H9 (cell line): ENCODE data around the gene FAM13A. TPM values are rescaled to one million over a fixed set of nuclear protein-coding genes. Genes with fewer than 3 reads are reported as not detected.
A peak's percentile ranks its signal among the peaks of the same experiment; 100 is the strongest.

Experiments used
- DNase-seq: peaks from one replicate; pipeline ENCODE4 v3.0.0-alpha.2; 2017
- H2AFZ ChIP-seq: one replicate; pipeline ENCODE4 v1.6.1; 2013; ENCODE audit warnings: mild to moderate bottlenecking, low read length, control low read depth, moderate library complexity
- H2AK5ac ChIP-seq: 2 replicates; pipeline ENCODE4 v1.6.1; 2013; ENCODE audit warnings: low read length, control low read depth, mixed read lengths; ENCODE audit not compliant: insufficient read length
- H2BK120ac ChIP-seq: one replicate; pipeline ENCODE4 v1.6.1; 2013; ENCODE audit warnings: low read depth, mild to moderate bottlenecking, low read length, control low read depth, inconsistent platforms; ENCODE audit not compliant: poor library complexity, severe bottlenecking
- H2BK12ac ChIP-seq: 2 replicates; pipeline ENCODE4 v1.6.1; 2013; ENCODE audit warnings: low read length, control low read depth, mixed read lengths, low read depth; ENCODE audit not compliant: insufficient read length
- H2BK15ac ChIP-seq: 2 replicates; pipeline ENCODE4 v1.6.1; 2013; ENCODE audit warnings: low read depth, low read length, control low read depth
- H2BK20ac ChIP-seq: one replicate; pipeline ENCODE4 v1.6.1; 2013; ENCODE audit warnings: low read depth, mild to moderate bottlenecking, low read length, control low read depth, inconsistent platforms; ENCODE audit not compliant: poor library complexity, severe bottlenecking
- H2BK5ac ChIP-seq: 2 replicates; pipeline ENCODE4 v1.6.1; 2013; ENCODE audit warnings: low read length, control low read depth, mixed read lengths; ENCODE audit not compliant: insufficient read length
- H3K14ac ChIP-seq: 2 replicates; pipeline ENCODE4 v1.6.1; 2013; ENCODE audit warnings: low read length, control low read depth; ENCODE audit not compliant: insufficient read depth
- H3K18ac ChIP-seq: 2 replicates; pipeline ENCODE4 v1.6.1; 2013; ENCODE audit warnings: low read depth, mild to moderate bottlenecking, mixed read lengths, low read length, control low read depth; ENCODE audit not compliant: insufficient read length
- H3K23ac ChIP-seq: 2 replicates; pipeline ENCODE4 v1.6.1; 2013; ENCODE audit warnings: low read length, control low read depth, mixed read lengths, low read depth; ENCODE audit not compliant: insufficient read length
- H3K23me2 ChIP-seq: 2 replicates; pipeline ENCODE4 v1.6.1; 2013; ENCODE audit warnings: low read depth, mild to moderate bottlenecking, mixed read lengths, low read length, control low read depth; ENCODE audit not compliant: insufficient read length, poor library complexity, severe bottlenecking
- H3K27ac ChIP-seq: 2 replicates; pipeline ENCODE4 v1.5.1; 2013; ENCODE audit warnings: low read length, control low read depth, mixed read lengths, low read depth; ENCODE audit not compliant: insufficient read length
- H3K27me3 ChIP-seq: 2 replicates; pipeline ENCODE4 v1.6.1; 2013; ENCODE audit warnings: low read length, control low read depth, inconsistent platforms; ENCODE audit not compliant: insufficient read depth
- H3K4ac ChIP-seq: 2 replicates; pipeline ENCODE4 v1.6.1; 2013; ENCODE audit warnings: low read depth, mild to moderate bottlenecking, control low read depth, inconsistent platforms, low read length, moderate library complexity
- H3K4me1 ChIP-seq: 2 replicates; pipeline ENCODE4 v1.6.1; 2013; ENCODE audit warnings: low read length, control low read depth, inconsistent platforms; ENCODE audit not compliant: insufficient read depth
- H3K4me2 ChIP-seq: 2 replicates; pipeline ENCODE4 v1.6.1; 2013; ENCODE audit warnings: low read length, control low read depth, mixed read lengths; ENCODE audit not compliant: insufficient read length, insufficient read depth
- H3K56ac ChIP-seq: 2 replicates; pipeline ENCODE4 v1.6.1; 2013; ENCODE audit warnings: low read depth, mild to moderate bottlenecking, mixed read lengths, low read length, control low read depth; ENCODE audit not compliant: insufficient read length
- H3K79me1 ChIP-seq: 2 replicates; pipeline ENCODE4 v1.6.1; 2013; ENCODE audit warnings: low read depth, mild to moderate bottlenecking, moderate library complexity, low read length, control low read depth, inconsistent platforms; ENCODE audit not compliant: insufficient read depth, poor library complexity, severe bottlenecking
- H3K79me2 ChIP-seq: 2 replicates; pipeline ENCODE4 v1.6.1; 2013; ENCODE audit warnings: low read length, control low read depth, inconsistent platforms; ENCODE audit not compliant: insufficient read depth
- H3K9ac ChIP-seq: 2 replicates; pipeline ENCODE4 v1.6.1; 2013; ENCODE audit warnings: low read length, control low read depth, mixed read lengths; ENCODE audit not compliant: insufficient read length; ENCODE audit errors: extremely low read depth
- H3K9me3 ChIP-seq: one replicate; pipeline ENCODE4 v1.6.1; 2013; ENCODE audit warnings: low read depth, low read length, inconsistent platforms; ENCODE audit not compliant: control insufficient read depth
- H3T11ph ChIP-seq: one replicate; pipeline ENCODE4 v1.6.1; 2013; ENCODE audit warnings: mild to moderate bottlenecking, low read length, control low read depth, inconsistent platforms
- H4K20me1 ChIP-seq: one replicate; pipeline ENCODE4 v1.6.1; 2013; ENCODE audit not compliant: control insufficient read depth, insufficient read length, insufficient read depth
- H4K5ac ChIP-seq: 2 replicates; pipeline ENCODE4 v1.6.1; 2013; ENCODE audit warnings: low read depth, mild to moderate bottlenecking, mixed read lengths, low read length, control low read depth; ENCODE audit not compliant: insufficient read length
- H4K8ac ChIP-seq: replicated peaks from 2 replicates; pipeline ENCODE4 v1.6.1; 2013; ENCODE audit warnings: low read length, control low read depth, mixed read lengths, low read depth; ENCODE audit not compliant: insufficient read length
- H4K91ac ChIP-seq: 2 replicates; pipeline ENCODE4 v1.6.1; 2013; ENCODE audit warnings: low read depth, mild to moderate bottlenecking, moderate library complexity, mixed read lengths, low read length, control low read depth; ENCODE audit not compliant: insufficient read length
- H3K27ac Mint-ChIP-seq, 3 experiments: 2 replicates in 2 of 3; 3 replicates in 1 of 3; pipeline ENCODE4 v1.8.0; 2020 to 2021; ENCODE audit warnings: mixed read lengths in 3 of 3, mild to moderate bottlenecking in 1 of 3, moderate library complexity in 1 of 3
- H3K27me3 Mint-ChIP-seq: 2 replicates; pipeline ENCODE4 v1.8.0; 2021; ENCODE audit warnings: low read depth, mild to moderate bottlenecking, moderate library complexity, mixed read lengths
- H3K36me3 Mint-ChIP-seq, 3 experiments: 2 replicates in 2 of 3; 3 replicates in 1 of 3; pipeline ENCODE4 v1.8.0; 2020 to 2021; ENCODE audit warnings: low read depth in 3 of 3, mixed read lengths in 3 of 3; ENCODE audit not compliant: insufficient read depth in 1 of 3
- H3K4me1 Mint-ChIP-seq, 2 experiments: 2 replicates each; pipeline ENCODE4 v1.8.0; 2020; ENCODE audit warnings: mixed read lengths in 2 of 2
- H3K4me3 Mint-ChIP-seq, 2 experiments: 2 replicates in 1 of 2; 3 replicates in 1 of 2; pipeline ENCODE4 v1.8.0; 2020 to 2021; ENCODE audit warnings: mild to moderate bottlenecking in 2 of 2, mixed read lengths in 2 of 2, moderate library complexity in 1 of 2
- H3K9me3 Mint-ChIP-seq, 2 experiments: 2 replicates in 1 of 2; 3 replicates in 1 of 2; pipeline ENCODE4 v1.8.0; 2020; ENCODE audit warnings: mild to moderate bottlenecking in 2 of 2, mixed read lengths in 2 of 2, moderate library complexity in 1 of 2
- WGBS: extraction: QIAGEN DNeasy Blood & Tissue Kit; methylation state at CpG from one replicate; pipeline ENCODE4 v1.1.7; 2013; ENCODE audit warnings: missing lambda C conversion rate, low lambda C conversion rate, mixed read lengths; ENCODE audit not compliant: insufficient read length; ENCODE audit errors: extremely low coverage; 5-methylcytosine and 5-hydroxymethylcytosine counted together
- total RNA-seq: library from RNA; stranded (reverse); gene quantifications from 2 replicates; pipeline ENCODE4 v1.2.1, GENCODE V29; 2021
- TF ChIP-seq, protein P1 (sequence below): fragments of 200-600 bp; sonication (generic); conservative IDR thresholded peaks from 3 replicates; pipeline ENCODE4 v1.8.0; 2021; ENCODE audit warnings: antibody characterized with exemption, mild to moderate bottlenecking

FAM13A gene
- total RNA-seq, 1 experiment from 2014 or later = 12.7 TPM

DNA sequence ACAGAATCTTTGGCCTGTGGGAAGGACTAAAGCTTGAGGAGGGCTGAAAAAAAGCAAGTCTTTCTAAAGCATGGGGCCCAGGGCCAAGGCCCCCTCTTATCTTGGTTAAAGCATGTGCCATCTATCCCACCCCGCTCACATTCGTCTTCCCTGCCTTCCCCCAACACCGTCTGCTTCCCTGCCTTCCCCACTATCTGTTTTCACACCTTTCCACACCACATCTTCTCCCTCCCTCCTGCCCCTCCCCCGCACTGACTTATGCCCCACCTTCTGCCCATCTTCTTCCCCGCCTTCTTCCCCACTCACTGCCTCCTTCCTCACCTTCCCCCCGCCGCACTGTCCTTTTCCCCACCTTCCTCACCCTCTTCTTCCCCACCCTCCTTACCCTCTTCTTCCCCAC is 358.5 kb downstream of the FAM13A start:
- Histone ChIP-seq H3K27me3 (no peaks in the 10 kb centered on the region), H3K14ac (no peak overlapping the region), H3T11ph (no peak overlapping the region), H3K4ac (no peak overlapping the region), H2BK20ac (no peak overlapping the region), H2BK5ac (no peak overlapping the region), H4K5ac (no peak overlapping the region), H4K20me1 (no peaks in the 10 kb centered on the region), H2BK15ac (no peak overlapping the region), H2AK5ac (no peak overlapping the region), H3K23ac (no peak overlapping the region), H3K56ac (no peak overlapping the region), H2AFZ (no peak overlapping the region), H2BK12ac (no peak overlapping the region), H3K79me2 (no peaks in the 10 kb centered on the region), H3K4me2 (no peak overlapping the region), H3K18ac (no peak overlapping the region), H3K9ac (no peak overlapping the region), H3K27ac (no peak overlapping the region), H3K9me3 (no peaks in the 10 kb centered on the region), H3K23me2 (no peaks in the 10 kb centered on the region), H2BK120ac (no peak overlapping the region), H4K8ac (no peak overlapping the region), H3K79me1 (no peaks in the 10 kb centered on the region), H3K4me1 (no peaks in the 10 kb centered on the region), H4K91ac (no peak overlapping the region)
- H3K27ac Mint-ChIP-seq = no peak overlapping the region
- DNase-seq = no peak
- H3K36me3 Mint-ChIP-seq = peaks cover 0 to 4% (median 1%) of the 10 kb centered on the region in 3 experiments; a peak in 2 of 7 replicates
- H3K4me3 Mint-ChIP-seq = peak overlapping the region in 1 of 2 experiments; percentile 81; a peak in 1 of 5 replicates
- H3K4me1 Mint-ChIP-seq = peaks cover 4 to 7% of the 10 kb centered on the region in 2 experiments; a peak in 2 of 4 replicates
- TF ChIP-seq, protein P1, sequence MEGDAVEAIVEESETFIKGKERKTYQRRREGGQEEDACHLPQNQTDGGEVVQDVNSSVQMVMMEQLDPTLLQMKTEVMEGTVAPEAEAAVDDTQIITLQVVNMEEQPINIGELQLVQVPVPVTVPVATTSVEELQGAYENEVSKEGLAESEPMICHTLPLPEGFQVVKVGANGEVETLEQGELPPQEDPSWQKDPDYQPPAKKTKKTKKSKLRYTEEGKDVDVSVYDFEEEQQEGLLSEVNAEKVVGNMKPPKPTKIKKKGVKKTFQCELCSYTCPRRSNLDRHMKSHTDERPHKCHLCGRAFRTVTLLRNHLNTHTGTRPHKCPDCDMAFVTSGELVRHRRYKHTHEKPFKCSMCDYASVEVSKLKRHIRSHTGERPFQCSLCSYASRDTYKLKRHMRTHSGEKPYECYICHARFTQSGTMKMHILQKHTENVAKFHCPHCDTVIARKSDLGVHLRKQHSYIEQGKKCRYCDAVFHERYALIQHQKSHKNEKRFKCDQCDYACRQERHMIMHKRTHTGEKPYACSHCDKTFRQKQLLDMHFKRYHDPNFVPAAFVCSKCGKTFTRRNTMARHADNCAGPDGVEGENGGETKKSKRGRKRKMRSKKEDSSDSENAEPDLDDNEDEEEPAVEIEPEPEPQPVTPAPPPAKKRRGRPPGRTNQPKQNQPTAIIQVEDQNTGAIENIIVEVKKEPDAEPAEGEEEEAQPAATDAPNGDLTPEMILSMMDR = no peak
- WGBS = 100% methylated on average over 1 of the region's 7 CpGs
- H3K27me3 Mint-ChIP-seq = peaks cover 8% of the 10 kb centered on the region
- no peaks in the 10 kb centered on the region for H3K9me3 Mint-ChIP-seq
